ENCODE results near the gene KDM8.
A peak's percentile ranks its signal among the peaks of the same experiment; 100 is the strongest.
"Not testable (repeated sequence)": the region's sequence is repeated elsewhere in the genome, so short reads cannot be mapped to it uniquely, and the experiment has no call there.

Gene KDM8

DNA sequence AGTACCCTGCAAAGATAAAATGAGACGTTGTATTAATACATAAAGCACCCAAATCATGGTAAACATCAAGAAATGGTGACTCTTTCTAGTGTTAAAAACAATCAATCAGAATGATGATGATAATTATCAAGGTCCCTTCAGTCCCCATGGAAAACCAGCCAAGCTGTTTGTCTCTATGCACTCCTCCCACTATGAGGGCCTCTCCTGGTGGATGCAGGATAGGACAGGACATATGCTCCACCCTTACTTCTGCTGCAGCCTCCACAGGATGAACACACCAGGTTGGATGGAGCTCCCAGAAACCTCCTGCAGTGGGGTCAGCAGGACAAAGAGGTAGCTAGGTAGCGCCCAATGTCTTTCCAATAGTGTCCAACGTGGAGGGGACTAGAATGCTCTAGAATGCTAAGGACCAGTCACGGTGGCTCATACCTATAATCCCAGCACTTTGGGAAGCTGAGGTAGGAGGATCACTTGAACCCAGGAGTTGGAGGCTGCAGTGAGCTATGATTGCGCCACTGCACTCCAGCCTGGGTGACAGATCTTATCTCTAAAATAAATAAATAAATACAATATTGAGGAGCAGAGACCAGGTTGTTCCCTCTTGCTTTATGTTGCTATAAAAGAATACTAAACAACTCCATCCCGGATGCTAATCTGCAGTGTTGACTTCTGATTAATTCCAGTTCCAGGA, 9.9 kb upstream of the KDM8 start:
- no peak for DNase-seq

- DNase-seq = no peak
These were observed 8.1 kb upstream of the KDM8 start for GRCh38 chr16:27195076-27195741.

DNA sequence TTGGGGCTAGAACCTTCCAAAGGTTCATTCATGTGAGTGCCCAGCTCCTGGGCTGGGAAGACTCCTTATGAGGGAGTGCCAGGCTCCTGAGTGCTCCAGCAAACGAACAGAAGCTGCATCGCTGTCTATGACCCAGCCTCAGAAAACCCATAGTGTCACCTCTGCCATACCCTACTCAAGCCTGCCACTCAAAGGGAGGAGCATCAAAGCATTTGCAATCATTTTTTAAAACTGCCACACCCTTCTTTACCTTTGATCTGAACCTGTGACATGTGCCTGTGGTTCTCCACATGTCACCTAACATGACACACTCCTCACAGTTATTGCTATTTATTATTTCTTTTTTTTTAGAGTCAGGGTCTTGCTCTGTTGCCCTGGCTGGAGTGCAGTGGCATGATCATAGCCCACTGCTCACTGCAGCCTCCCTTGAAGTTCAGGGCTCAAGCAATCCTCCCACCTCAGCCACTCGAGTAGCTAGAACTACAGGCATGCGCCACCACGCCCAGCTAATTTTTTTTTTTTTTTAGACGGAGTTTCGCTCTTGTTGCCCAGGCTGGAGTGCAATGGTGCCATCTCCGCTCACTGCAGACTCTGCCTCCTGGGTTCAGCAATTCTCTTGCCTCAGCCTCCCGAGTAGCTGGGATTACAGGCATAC, 7.3 kb upstream of the KDM8 start:
- DNase-seq = no peak

DNA sequence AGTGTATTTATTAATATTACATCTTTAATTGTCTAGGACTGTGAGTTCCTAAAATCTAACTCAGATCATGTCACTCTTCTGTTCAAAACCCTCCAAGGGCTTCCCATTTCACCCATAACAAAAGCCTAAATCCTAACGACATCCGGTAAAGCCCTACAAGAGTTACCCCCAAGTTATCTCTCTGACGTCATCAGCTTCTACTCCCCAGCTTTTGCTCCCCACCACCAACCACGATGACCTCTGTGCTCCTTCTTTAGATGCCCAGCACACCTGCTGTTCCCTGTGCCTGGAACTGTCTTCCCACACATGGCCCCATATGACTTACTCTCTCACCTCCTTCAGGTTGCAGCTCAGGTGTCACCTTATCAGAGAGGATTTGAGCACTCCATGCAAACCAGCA, 6.3 kb upstream of the KDM8 start:
- DNase-seq = no peak

DNA sequence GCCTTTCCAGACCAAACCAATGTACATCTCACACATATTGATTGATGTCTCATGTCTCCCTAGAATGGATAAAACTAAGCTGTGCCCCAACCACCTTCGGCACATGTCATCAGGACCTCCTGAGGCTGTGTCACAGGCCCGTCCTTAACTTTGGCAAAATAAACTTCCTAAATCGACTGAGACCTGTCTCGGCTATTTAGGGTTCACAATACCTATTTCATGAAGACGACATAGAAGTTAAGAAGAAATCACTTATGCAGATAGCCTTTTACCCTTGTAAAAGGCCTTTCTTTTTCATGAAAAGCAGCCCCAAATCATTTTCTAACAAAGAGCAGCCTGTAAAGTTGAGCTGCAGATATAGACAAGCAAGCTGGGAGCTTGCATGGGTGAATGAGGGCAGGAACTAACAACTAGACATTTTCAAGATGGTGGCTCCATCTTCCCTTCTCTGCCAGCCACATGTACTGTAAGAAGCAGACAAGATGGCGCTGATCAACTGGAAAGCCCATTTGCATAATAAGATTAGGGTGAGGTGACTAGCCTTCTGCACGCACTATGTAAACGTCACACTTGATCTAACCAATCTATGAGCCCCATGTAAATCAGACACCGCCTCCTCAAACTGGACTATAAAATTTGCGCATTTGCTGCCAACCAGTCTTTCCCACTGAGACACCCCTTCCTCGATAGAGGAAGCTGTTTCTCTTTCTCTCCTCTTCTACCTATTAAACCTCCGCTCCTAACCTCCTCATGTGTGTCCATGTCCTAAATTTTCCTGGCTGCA, 4.7 kb upstream of the KDM8 start:
- DNase-seq = no peak

DNA sequence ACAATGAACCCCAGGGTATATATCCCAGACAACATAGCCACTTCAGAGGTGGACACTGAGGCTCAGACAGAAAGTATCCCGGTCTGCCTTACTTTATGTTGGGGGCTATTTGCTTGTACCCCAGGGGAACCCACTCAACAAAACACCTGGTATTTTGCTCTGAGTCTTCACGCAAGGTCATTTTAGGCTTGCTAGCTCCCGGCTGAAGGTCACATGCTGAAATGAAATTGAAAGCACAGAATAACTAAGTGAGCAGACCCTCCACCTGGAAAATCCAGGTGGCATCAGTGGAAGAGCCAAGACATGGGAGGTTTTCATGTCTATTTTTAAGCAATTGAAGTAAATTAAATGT, 4.1 kb upstream of the KDM8 start:
- DNase-seq = no peak

DNA sequence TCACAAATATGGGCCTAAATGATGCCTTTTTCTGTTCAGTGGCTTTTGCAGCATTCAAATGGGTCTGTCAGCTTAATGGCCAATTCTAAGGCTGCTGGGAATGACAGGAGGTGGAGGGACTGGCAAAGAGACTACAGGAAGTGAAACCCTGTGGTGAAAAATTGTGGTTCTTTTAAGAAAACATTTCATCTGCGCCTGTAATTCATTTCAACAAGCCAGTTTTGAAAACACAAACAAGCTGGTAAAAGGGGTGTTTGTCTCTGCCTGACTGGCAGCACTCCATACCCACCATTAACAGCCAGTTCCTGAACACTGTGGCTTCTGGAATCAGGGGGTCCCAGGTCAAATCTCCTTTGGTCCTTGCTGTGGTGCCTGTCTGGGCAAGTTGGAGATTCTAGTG, 3.6 kb upstream of the KDM8 start:
- no peak for DNase-seq

- DNase-seq = not testable (repeated sequence)
These were observed 2.4 kb upstream of the KDM8 start for GRCh38 chr16:27200914-27201313.

DNA sequence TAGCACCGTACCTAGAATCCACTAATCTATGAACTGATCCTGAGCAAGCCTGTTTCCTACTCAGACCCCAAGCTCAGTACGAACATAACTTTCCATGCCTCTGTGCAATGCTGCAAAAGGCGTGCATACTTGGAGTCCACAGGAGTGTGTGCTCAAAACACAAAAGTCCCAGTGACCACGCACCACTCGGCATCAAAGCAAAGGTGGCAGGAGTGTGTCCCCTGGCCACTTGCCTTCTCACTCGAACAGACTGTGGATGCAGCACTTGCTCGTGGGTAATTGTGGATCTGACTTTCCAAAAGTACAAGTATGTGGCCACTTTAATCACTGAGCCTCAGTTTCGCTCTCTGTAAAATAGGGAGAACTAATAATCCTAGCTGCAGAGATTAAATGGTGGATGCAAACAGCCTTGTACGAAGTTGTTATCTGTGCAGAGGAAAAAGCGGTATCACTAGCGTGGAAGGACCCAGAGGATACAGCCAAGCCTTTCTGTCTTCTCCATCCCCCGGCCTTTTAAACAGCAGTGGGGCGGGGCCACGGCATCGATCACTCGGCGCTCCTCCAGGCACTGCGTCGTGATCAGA, 311 bp upstream of the KDM8 start:
- DNase-seq = peak; percentile 57

DNA sequence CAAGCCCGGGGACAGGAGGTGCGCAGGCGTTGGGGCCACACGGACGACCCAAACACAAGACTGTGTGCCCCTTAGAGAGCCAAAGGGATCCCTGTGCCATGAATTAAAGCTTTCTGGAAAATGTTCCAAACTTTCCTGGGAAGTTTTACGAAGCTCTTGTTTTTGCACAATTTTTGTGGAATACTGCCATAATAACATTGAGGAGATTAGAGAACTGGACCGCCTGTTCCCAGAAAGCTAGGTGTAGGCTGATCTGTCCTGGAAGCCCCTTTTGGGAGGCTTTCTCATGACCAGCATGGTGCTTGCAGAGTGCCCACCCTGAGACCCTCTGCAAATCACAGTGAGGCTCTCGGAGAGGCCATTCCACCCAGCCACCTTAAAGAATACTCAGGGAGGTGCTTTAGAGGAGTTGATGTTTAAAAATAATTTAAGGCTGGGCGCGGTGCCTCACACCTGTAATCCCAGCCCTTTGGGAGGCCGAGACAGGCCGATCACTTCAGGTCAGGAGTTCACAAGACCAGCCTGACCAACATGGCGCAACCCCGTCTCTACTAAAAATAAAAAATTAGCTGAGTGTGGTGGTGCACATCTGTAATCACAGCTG, 1.1 kb downstream of the KDM8 start:
- DNase-seq = no peak

DNA sequence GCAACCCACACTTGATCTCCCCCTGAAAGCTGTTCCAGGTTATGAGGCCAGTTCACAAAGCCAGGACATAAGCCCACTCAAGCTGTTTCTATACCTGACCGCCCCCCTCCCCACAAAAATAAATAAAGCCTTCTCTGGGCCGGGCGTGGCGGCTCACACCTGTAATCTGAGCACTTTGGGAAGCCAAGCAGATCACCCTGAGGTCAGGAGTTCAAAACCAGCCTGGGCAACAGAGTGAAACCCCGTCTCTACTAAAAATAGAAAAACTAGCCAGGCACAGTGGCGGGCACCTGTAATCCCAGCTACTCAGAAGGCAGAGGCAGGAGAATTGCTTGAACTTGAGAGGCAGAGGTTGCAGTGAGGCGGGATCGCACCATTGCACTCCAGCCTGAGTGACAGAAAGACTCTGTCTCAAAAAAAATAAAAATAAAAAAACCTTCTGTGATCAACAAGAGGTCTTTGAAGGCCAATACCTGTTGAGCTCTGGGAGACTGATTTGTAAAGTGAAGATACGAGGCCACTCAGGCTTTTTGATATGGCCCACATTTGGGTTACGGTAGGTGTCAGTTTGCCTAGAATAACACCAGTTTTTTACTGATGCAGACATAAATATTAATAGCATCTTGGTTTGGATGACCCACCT, 2.2 kb downstream of the KDM8 start:
- no peak for DNase-seq

DNA sequence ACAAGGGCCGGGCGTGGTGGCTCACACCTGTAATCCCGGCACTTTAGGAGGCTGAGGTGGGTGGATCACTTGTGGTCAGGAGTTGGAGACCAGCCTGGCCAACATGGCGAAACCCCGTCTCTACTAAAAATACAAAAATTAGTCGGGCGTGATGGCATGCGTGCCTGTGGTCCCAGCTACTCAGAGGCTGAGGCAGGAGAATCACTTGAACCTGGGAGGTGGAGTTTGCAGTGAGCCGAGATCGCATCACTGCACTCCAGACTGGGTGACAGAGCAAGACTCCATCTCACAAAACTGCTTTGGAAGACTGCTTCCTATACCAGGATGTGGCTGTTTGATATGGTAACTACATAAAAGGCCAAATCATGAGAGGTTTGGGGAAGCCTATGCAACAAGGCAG, 3.8 kb downstream of the KDM8 start:
- DNase-seq = not testable (repeated sequence)

DNA sequence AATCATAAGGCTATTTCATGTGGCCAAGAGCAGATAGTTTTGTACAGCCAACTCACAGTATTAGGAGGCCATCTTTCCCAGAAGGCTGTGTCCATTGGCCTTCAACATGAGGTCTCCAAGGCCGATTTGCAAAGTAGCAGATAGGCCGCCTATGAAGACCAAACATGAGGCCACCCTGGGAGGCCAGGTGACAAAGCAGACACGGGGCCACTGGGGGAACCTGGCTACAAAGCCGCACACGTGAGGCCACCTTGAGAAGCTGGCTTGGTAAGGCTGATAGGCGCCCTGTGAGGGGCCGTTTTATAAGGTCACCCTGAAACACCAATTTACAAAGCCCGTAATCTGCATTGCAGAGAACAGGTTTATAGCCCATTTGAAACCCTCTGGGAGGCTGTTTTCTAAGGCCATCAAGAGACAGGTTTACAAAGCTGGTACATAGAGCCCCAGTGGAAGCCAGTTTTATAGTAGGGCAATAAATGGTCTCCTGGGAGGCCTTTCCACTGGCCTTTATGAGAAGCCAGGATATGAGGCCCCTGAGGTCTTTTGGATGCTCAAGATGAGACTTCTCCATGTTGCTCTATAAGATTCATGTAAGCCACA, 4.9 kb downstream of the KDM8 start:
- DNase-seq = no peak

DNA sequence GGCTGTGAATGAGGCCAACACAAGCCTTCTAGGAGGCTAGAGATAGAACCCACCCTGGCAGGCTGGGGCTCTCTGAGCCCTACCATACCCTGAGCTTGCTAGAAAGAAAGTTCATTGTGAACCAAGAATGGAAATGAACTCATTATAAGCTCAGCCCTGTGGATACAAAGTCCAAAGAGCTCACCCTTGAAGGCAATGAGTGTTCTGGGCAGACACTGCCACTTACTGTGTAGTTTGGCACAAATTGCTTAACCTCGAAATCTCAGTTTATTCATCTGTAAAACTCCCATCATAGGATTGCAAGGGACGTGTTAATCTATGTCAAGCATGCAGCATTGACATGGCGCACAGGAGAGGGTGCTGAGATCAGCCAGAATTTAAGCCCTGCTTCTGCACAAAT, 5.5 kb downstream of the KDM8 start:
- DNase-seq = no peak

DNA sequence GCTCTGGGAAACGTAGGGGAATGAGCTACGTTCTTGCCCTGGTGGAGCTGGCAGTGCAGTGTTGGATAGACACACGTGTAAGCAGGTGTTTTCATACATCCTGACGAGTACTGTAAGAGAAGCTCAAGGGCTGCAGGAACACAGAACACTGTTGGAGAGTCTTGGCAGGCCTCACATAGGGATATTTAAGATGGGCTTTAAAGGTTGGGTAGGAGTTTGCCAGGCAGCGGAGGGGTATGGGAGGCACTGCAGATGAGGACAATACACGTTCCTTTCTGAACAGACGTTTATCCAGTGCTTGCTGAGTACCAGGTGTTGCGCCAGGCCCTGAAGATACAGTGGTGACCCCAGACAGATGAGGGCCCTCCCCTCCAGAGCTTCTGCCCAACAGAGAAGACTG, 6.3 kb downstream of the KDM8 start:
- no peak for DNase-seq

DNA sequence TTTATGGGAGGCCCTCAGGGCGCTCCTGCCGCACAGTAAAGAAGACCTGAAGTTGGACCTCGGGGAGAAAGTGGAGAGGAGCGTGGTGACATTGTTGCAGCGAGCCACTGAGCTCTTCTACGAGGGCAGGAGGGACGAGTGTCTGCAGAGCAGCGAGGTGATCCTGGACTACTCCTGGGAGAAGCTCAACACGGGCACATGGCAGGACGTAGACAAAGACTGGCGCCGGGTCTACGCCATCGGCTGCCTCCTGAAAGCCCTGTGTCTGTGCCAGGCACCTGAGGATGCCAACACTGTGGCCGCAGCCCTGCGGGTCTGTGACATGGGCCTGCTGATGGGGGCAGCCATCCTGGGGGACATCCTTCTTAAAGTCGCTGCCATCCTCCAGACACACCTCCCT, 6.8 kb downstream of the KDM8 start:
- DNase-seq = no peak

DNA sequence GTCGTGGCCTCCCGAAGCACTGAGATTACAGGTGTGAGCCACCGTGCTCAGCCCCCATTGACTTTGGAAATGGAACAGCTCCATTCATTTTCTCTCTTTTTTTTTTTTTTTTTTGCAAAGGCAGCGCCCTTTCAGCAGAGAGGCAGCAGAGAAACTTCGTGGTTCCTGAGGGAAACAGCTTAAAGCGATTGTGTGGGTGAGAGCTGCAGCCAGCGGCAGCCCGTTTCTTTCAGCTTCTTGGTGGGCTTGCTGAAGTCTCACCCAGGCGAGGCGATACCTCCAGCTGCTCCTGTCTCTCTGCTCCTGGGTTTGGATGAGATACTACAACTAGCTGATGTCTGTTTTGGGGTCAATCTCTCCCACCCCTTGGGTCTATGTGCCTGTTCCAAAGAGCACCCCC, 7.7 kb downstream of the KDM8 start:
- DNase-seq = no peak

GRCh38 chr16:27214084-27214961, 11.0 kb downstream of the KDM8 start:
- DNase-seq = no peak

DNA sequence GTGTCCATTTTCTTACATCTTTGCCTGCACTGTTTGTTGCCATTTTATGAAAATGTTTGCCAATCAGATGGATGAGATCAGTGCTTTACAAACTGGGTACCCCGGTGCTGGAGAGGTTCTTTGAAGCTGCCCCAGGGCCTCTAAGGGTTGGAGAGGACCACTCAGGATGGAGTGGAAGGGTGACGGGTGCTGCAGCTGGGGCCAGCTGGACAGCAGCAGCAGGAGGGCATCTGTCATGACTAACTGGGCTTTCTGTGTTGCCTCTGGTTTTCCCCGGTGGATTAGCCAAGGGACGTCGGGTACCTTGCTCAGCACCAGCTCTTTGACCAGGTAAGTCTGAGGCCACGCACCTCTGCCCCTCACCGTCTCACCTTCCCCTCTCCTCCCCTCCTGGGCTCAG, 12.3 kb downstream of the KDM8 start:
- DNase-seq = no peak

DNA sequence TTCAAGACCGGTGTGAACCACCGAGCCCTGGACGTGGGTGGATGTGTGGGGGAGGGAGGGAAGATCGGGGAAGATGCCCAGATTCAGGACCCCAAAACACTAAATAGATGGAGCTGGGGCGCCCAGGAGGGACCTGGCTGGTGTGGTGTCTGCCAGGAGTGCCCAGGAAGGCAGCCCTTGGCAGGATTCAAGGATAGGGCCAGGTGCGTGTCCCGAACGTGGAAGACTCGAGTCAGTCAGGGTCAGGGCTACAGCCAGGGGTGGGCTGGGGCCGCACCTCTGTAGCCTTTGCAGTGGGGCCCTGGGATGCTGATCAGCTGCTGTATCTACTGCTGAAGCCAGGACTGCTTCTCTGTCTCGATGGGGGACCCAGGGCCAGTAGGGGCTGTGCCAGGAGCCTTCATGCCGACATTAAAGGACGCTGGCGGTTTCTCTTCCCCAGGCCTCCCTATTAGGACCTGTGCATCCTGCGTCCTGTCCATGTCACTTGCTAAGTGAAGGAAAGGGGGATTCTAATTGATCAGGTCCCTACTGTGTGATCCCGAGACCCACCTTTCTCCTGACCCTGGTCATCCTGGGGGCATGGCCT, 13.1 kb downstream of the KDM8 start:
- DNase-seq = no peak

GRCh38 chr16:27217256-27217655, 13.9 kb downstream of the KDM8 start:
- no peak for DNase-seq

Measured in NCI-H187 treated with DMSO at 0.1 percent for 48 hours (cell line).